Midbrain (tissue), 1 donor: ENCODE data around the gene CYYR1.

Experiments
- DNase-seq: peaks from one replicate; lab custom pipeline; 2025; lab: John Stamatoyannopoulos, UW

CYYR1 gene

GRCh38 chr21:26553898-26554297 lies 19.2 kb downstream of the CYYR1 start:
- DNase-seq: no peak

- no peak for DNase-seq
Measured at GRCh38 chr21:26550326-26550725, 22.8 kb downstream of the CYYR1 start.

GRCh38 chr21:26546446-26547097 lies 26.5 kb downstream of the CYYR1 start:
- DNase-seq: no peak

- DNase-seq: no peak
Measured at GRCh38 chr21:26544201-26544775, 28.8 kb downstream of the CYYR1 start.

- DNase-seq: no peak
Measured at GRCh38 chr21:26540651-26541050, 32.4 kb downstream of the CYYR1 start.

DNA sequence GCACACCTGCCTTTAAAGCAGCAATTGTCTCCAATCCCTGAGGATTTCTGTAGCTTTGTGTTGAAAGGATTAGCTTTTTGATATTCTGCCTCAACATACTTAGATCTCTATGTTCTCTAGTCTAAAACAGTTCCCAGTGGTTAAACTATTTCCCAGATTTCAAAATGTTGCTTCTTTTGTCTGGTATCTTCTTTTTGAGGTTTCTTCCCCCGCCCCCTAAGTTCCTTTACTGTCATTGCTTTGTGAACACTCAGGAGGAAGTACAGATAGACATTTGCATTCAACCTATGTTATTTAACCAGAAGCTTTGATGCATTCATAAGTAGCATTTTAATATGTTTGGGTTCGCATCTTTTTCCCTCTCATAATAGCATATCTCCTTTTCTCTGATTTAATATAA lies 33.5 kb downstream of the CYYR1 start:
- DNase-seq: no peak

DNA sequence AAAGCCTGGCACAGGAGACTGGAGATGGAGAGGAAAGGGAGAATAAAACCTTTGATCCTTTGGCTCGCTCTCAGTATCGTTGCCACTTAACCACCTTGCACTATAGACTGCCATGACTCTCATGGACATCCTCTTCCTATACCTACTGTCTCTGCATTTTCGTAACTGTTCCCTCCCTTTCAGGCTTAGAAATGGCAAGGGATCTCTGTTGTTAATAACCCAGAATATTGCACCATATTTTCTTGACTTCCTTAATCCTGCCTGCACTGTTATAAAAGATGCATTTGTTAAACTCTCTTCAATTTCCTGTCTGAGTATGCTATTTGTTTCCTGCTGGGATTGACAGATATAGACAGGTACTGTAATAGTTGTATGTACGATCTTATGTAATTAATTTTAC lies 38.6 kb downstream of the CYYR1 start:
- DNase-seq: no peak

- no peak for DNase-seq
Measured at GRCh38 chr21:26532208-26532607, 40.9 kb downstream of the CYYR1 start.

DNA sequence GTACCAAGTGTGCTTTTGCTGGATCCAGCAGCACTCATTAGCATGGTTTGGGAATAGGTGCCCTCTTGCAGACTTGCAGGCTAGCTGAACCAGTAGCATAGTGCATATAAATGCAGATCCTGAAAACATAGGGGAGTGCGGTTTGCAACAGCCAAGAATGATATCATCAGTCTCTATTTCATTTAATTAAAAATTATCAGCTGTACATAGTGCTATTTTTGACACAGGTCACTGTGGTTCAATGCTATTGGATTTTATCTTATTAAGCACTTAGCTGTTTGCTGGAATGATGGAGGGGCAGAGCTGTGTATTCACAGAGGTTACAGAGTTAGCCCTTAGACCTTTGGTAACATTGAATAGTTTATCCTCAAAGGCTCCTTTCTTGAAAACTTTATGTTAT lies 43.6 kb downstream of the CYYR1 start:
- DNase-seq: no peak

DNA sequence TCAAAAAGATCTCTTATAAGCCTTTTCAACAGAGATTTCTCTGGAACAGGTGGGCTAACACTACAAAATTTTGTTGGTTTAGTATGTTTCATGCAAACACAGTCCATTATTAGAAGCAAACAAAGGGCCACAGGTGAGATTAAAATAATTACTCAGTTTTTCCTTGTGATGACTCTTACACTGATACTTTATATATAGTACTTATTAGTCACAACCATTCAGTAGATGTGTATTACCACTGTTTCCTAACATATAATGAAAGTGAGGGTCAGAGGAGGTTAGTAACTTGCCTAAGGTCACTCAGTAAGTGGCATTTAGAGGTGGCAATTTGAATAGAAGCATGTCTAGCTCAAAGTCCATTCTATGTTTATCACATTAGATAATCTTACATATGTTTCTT lies 44.2 kb downstream of the CYYR1 start:
- no peak for DNase-seq

DNA sequence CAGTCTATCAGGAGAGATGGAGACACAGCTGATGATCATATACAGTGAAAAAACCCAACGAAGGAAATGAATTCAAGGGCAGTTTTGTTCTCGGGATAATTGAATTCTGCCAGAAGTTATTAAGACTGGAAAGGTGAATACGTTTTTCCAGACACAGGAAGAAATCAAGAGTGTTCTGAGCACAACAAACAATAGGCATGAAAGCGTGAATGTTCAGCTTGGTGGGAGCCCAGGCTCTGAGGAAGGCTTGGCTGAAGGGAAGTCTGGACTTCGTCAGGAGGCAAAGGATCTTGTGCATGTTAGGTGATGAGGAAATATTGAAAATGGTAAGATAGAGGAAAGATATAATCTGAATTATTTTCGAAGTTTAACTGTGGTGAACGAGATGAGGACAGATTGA lies 50.4 kb downstream of the CYYR1 start:
- DNase-seq: no peak

DNA sequence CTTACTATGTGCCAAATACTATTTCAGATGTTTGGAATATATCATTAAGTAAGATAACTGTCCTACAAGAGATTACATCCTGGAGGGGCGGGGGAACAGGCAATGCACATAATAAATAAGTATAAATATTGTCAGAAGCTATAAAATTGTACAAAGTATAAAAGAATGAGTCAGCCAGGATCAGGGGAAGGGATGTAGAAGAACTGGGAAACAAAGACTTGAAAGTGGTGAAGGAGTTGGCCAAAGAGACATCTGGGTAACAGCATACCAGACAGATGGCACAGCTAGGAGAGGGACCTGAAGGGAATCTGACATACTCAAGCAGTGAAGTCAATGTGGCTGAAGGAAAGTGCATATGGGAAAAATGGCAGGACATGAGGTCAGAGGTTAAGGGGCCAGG lies 53.9 kb downstream of the CYYR1 start:
- no peak for DNase-seq

DNA sequence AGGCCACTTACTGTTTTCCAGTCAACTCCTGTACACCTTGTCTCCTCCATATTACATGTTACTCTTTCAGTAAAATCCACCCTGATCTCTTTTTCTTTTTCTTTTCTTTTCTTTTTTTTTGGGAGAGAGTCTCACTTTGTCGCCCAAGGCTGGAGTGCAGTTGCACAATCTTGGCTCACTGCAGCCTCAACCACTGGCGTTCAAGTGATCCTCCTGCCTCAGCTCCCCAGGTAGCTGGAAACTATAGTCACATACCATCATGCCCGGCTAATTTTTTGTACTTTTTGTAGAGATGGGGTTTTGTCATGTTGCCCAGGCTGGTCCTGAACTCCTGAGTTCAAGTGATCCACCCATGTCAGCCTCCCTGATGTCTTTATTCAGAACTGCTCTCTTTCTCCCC lies 57.8 kb downstream of the CYYR1 start:
- no peak for DNase-seq

GRCh38 chr21:26513212-26513611 lies 59.9 kb downstream of the CYYR1 start:
- no peak for DNase-seq

DNA sequence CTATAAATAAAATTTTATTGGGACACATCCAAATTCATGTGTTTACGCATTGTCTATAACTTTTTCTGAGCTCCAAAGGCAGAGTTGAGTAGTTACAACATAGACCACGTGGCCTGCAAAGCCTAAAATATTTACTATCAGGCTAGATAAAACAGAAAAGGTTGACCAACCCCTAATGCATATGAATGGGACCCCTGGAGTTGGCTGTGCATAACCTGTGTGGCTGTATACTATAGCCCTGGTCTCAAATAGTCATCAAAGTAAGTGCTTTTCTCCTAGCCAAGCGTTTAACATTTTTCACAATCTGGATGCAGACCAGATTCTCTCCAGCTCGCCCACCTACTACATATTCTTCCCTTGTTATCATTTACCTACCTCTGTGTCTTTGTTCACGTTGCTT lies 60.4 kb downstream of the CYYR1 start:
- no peak for DNase-seq

GRCh38 chr21:26508903-26509302 lies 64.2 kb downstream of the CYYR1 start:
- DNase-seq: no peak

DNA sequence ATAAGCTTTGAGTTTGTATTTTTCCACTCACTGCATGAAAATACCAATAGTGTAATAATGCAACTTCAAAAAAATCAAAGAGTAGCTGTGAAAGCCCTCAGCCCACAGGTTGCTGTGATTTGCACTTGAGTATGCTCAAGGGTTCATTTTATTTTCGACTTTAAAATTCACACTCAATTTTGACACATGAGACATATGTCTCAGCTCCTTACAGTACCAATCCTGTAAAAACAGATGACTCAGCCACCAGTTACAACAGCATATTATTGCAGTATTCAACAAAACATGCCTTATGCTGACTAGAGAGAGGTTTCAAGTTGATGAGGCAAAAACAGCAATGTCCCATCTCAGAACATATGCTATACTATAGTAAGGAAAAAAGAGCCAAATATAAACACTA lies 66.1 kb downstream of the CYYR1 start:
- DNase-seq: no peak

- DNase-seq: no peak
Measured at GRCh38 chr21:26505211-26505610, 67.9 kb downstream of the CYYR1 start.

- DNase-seq: no peak
Measured at GRCh38 chr21:26503414-26503813, 69.7 kb downstream of the CYYR1 start.

GRCh38 chr21:26501495-26502021 lies 71.5 kb downstream of the CYYR1 start:
- DNase-seq: no peak

- DNase-seq: no peak
Measured at GRCh38 chr21:26499495-26499894, 73.6 kb downstream of the CYYR1 start.

DNA sequence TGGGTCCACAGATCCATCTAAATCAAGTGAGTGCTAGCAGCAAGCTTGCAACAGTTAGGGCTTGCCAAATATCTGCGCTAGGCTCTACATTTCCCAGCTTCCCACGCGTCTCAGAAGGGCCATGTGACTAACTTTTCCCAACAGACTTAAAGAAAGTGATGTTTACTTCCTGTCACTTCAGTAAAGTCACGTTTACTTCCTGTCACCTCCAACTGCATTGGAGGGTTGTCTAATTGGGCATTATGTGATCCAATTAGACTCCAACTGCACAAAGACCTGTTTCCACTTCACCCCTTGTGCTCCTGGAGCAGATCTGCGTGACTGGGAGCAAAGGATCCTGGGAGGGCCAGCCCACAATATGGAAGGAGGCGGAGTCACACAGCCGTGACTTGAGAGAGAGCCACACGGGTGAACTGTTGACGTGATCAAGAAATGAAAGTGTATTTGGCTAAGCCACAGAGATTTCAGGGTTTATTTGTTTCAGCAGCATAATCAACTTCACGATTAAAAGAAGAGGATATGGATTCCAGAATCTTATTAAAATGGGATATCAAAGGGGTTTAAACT lies 77.7 kb downstream of the CYYR1 start:
- DNase-seq: no peak

- DNase-seq: no peak
Measured at GRCh38 chr21:26491663-26492062, 81.4 kb downstream of the CYYR1 start.

- no peak for DNase-seq
Measured at GRCh38 chr21:26490771-26491170, 82.3 kb downstream of the CYYR1 start.
